NOMO-1 (cell line): ENCODE data around the gene PIGX.

Experiments used
- DNase-seq, 2 experiments: peaks; one replicate each; lab custom pipeline; 2025; ENCODE audit not compliant: unreplicated experiment in 2 of 2; lab: John Stamatoyannopoulos, UW

The PIGX gene

GRCh38 chr3:196711838-196712513 lies at the start of gene PIGX, which contains the start of gene CEP19:
Gene PIGX, plus strand, starts transcription at chr3:196712377.
Gene CEP19, minus strand, starts transcription at chr3:196712250. Its CDS starts 3,593 bp downstream, at chr3:196708657.
- peak; percentile 88 to 92 for DNase-seq

DNA sequence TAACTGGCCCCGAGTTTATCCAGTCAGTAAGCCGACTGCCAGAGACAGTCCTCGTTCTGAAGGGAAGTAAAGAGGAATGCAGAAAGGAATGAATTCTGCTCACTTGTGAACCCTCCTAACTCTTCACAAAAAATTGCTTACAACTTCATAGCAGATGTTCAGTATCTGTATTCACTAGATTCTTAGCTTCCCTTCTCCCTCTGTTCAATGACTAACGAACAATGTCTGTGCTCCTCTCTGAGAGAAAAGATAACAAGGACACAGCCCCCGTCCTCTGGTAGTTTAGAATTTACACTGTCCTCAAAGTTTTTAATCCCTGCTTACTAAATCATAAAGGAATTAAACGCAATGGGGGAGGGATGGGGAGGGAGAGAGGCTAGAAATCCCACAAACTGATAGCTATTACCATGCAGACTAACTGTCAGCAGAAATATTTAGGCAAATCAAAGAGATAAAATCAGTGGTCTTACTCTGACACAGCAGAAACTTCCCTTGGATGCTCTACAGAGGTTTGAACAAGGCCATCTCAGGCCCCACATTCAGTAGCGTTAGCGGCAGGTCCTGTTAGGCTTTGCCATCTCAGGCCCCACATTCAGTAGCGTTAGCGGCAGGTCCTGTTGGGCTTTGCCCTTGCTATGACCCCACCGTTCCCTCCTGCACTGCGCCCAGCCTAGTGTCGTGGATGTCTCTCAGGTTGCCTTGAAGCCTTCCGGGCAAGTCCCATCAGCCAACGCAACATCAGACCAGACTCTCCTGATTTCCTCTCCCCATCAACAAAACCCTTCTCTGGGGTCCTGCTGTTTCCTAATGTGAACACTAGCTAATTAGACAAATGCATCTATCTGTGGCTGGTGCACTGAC lies 49.2 kb upstream of the PIGX start:
- DNase-seq: no peak

DNA sequence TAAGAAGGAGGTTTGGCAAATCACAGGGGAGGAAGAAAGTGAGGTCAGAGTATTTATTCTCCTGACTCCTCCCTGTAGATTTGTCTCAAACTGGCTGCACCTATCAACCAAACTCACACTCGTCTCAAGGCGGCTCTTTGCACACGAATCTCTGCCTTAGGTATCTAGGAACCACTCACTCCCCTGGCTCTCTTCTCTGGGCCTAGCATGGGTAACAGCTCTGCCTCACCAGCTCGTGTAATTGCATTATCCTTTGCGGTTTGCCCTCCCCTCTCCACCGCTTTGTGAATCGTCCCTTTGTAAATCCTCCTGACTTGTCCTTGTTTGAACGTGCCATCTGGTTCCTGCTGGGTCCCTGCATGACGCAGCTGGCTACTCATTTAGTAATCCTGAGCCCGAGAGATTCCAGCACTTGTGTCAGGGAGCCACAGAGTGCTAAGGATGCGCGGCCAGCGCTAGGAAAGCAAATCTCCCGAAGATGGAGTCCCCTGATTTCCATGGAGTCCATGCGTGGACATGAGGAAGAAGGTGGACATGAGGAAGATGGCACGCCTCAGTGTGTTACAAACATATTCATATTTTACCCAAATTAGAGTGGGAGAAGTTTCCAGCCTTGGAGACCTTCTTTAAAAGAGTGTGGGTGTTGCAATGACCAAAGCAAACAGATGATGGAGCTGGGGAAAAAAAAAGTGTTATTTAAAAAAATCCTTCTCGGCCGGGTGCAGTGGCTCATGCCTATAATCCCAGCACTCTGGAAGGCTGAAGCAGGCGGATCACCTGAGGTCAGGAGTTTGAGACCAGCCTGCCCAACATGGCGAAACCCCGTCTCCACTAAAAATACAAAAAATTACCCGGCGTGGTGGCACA lies 45.9 kb upstream of the PIGX start:
- peak; percentile 30 to 54 for DNase-seq

DNA sequence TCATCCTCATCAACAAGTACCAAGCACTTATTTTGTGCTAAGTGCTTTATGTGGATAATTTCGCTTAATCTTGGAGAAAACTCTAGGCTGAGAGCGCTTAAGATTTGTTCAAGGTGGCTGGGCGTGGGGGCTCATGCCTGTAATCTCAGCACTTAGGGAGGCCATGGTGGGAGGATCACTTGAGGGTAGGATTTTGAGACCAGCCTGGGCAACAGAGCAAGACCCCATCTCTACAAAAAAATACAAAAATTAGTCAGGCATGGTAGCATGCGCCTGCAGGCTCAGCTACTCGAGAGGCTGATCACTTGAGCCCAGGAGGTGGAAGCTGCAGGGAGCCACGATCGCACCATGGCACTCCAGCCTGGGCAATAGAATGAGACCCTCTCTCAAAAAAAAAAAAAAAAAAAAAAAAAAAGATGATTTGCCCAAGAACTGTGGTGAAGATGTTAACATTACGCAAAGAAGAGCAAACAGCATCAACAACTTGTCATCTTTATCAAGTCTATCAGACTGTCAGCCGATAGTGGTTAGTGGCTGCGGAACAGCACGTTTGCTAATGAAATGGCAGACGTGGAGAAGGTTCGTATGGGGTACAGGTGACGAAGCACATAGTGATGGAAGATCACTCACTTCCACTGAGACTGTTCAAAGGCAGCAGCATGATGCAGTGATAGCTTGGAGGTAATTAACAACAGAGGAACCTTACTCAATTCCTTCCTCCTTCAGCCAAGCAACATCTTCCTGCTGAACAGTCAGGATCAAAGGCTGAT lies 44.9 kb upstream of the PIGX start:
- no peak for DNase-seq

- DNase-seq: no peak
These were observed 41.8 kb upstream of the PIGX start for GRCh38 chr3:196670339-196670738.

DNA sequence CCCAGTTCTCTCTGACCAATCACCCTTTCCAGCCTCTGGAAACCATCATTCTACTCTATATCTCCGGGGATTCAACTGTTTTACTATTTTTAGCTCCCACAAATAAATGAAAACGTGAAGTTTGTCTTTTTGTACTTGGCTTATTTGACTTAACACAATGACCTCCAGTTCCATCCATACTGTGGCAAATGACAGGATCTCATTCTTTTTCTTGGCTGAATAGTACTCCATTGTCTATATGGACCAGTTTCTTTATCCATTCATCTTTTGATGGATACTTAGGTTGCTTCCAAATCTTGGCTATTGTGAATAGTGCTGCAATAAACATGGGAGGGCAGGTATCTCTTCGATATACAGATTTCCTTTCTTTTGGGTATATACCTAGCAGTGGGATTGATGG lies 38.5 kb upstream of the PIGX start:
- no peak for DNase-seq

DNA sequence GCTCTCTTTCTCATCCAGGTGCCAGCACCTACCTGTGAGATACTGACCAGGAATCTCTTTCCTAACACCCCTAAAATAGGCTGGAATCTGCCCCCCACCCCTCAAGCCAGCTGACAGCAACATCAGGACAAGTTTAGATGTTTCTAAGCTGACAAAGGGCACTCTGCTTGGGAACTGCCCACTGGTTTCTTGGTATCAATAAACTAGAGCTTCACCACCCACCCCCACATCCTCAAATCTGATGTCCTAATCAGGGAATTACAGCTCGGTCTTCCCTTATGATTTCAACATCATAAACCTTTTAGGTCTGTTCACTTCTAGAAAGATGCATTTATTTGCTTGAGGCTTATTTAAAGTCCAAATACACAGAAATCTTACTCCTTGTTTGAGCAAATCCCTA lies 34.8 kb upstream of the PIGX start:
- no peak for DNase-seq

GRCh38 chr3:196677931-196678330 lies 34.2 kb upstream of the PIGX start:
- DNase-seq: no peak

DNA sequence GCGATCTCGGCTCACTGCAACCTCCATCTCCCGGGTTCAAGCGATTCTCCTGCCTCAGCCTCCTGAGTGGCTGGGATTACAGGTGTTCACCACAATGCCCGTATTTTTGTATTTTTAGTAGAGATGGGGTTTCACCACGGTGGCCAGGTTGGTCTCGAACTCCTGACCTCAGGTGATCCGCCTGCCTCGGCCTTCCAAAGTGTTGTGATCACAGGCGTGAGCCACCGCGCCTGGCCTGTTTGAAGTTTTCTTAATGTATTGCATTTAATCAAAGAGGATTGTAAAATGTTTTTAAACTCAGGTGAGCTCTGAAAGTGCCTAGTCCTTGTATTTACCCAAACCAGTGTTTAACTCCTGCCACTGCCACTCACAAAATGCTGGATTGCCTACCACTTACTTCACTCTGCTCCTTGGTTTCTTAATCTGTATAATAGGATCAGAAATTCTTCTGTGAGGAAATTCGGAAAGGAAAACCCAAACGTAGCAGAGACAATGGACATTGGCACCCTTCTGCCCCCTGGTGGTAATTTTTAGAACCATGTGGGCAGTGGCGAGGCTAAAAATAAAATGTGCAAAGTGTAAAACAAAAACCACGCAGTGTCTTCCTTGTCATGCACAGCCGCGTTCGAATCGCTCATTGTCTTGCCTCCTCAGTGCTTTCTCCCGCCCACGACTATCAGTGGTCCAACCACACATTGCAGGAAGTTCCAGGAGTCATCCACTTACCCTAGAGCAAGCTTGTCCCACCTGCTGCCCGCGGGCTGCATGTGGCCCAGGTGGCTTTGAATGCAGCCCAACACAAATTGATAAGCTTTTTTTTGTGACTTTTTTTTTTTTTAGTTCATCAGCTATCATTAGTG lies 27.4 kb upstream of the PIGX start:
- peak; percentile 88 to 97 for DNase-seq

DNA sequence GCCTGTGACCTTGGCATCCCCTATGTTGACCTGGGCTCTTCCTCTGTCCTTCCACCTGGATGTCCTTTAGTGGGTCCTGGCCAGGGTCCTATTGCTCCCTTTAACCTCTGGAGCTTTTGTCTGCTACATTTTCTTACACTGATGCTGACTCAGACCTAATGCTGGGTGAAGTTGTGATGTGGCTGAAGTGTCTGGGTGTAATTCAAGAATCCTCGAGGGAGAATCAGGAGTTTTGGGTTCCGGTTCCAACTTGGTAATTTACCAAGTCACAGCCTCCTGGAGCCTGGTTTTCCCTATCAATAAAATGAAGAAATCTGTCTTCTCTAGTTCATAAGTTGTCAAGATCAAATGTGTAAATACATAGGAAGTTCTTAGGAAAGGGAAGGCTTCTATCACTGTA lies 25.7 kb upstream of the PIGX start:
- no peak for DNase-seq

DNA sequence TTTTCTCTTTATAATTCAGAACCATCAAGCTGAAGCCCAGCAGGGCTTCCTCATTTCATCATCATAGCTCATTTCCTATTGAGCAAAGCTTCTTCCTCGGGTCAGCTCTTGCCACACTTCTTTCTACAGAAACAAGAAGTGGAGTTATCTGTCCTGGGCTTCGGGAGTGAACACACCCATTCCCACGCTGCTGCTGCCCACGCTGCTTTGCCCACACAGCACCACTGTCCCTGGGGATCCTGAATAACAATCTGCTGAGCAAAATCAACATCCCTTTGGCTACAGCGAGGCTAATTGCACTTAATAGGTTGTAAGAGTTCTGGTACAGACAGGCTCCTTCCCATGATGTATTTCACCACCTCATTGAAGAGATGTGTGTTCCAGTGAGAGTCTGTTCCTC lies 23.8 kb upstream of the PIGX start:
- DNase-seq: peak; percentile 94 to 100

DNA sequence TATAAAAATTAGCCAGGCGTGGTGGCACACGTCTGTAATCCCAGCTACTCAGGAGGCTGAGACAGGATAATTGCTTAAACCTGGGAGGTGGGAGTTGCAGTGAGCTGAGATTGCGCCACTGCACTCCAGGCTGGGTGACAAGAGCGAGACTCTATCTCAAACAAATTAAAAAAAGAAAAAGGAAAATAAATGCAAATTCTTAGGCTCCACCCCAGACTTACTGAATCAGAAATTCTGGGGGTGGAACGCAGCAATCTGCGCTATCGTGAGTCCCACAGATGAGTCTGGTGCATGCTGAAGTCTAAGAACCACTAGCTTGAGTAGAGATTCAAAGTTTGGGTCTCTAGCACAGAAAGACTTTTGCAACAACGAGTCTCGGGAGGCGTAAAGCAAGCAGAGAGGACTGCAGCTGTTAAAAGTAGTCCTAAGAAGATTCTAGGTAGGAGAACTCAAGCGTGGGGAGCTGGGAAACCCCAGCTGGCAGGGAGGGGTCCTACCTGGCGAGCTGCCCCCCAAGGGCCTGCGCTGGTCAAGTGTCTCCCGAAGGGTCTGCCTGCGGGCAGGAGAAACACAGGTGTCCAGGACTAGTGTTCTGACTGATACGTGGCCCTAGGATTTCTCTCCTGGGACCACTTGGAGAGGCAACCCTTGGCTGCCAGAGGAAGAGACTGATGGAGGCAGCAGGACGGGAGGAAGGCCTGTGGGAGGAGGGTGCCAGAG lies 22.1 kb upstream of the PIGX start:
- DNase-seq: no peak

- peak; percentile 46 to 64 for DNase-seq
These were observed 20.8 kb upstream of the PIGX start for GRCh38 chr3:196691386-196691785.

GRCh38 chr3:196694202-196694638 lies 18.0 kb upstream of the PIGX start:
- peak; percentile 47 to 76 for DNase-seq

- DNase-seq: no peak
These were observed 17.0 kb upstream of the PIGX start for GRCh38 chr3:196694941-196695848.

DNA sequence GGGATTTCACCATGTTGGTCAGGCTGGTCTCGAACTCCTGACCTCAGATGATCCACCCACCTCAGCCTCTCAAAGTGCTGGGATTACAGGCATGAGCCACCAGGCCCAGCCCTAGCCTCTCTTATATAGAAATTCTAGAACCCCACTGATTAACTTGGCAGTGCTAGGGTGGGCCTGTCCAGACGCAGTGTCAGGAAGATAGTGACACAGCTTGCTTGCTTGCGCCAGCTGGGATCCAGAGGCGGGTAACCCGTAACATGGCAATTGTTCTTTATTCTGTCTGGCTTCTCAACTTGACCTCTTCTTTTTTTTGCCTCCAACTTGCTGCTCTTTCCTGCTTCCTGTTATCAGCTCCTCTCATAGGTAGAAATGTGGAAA lies 16.3 kb upstream of the PIGX start:
- no peak for DNase-seq

- DNase-seq: no peak
These were observed 14.9 kb upstream of the PIGX start for GRCh38 chr3:196697270-196697669.

GRCh38 chr3:196699749-196700148 lies 12.4 kb upstream of the PIGX start:
- DNase-seq: no peak
